Measurements from ENCODE around the gene NEDD9. TPM values are rescaled to one million over a fixed set of nuclear protein-coding genes. Genes with fewer than 3 reads are reported as not detected.

Gene NEDD9
- total and polyA plus RNA-seq, 2 of the 4 experiments (the other 2 are of a cell fraction): 7.6 to 16.5 TPM

DNA sequence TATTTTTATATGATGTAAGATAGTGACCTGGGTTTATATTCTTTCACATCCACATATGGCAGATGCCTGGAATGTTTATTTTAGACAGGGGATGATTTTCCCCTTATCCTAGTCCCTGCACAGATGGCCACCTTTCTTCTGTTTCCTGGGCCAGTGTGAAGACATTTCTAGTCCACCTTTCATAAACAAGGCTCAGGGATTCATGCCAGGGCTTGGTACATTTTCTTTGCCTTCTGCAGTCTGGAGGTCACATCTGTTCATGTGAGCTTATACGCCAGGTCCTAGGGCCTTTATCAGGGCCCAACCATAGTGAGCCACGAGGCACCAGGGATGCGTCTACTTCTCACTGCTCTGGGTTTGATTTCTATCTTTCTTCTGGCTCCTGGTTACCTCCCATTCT is 82.9 kb downstream of the NEDD9 start:
- Histone ChIP-seq H4K8ac (ENCODE audit: low read depth in 2 of 2, low read length in 2 of 2) (no peak overlapping the region), H2BK20ac (ENCODE audit: low read depth, low read length) (no peak overlapping the region), H3K14ac (replicated peaks; ENCODE audit: low read depth, low read length) (no peak overlapping the region), H3K4me3 (ENCODE audit: insufficient read depth, low read depth, low read length) (no peak overlapping the region), H3K23ac (ENCODE audit: low read depth, low read length) (no peak overlapping the region), H3K9ac (ENCODE audit: low read depth, low read length) (no peak overlapping the region), H2BK120ac (ENCODE audit: low read depth, low read length) (no peak overlapping the region), H2AK9ac (replicated peaks; ENCODE audit: low read depth, low read length, poor library complexity) (no peak overlapping the region), H2BK5ac (ENCODE audit: low read depth, low read length, poor library complexity, severe bottlenecking) (no peak overlapping the region), H3K9me3 (ENCODE audit: control insufficient read depth, insufficient read depth, low read length) (no peaks in the 10 kb centered on the region), H3K36me3 (ENCODE audit: control insufficient read depth, insufficient read depth, low read length) (no peaks in the 10 kb centered on the region), H2BK15ac (ENCODE audit: low read depth, low read length) (no peak overlapping the region), H2AFZ (replicated peaks; ENCODE audit: low read length, poor library complexity) (no peak overlapping the region), H3K27me3 (ENCODE audit: control insufficient read depth, insufficient read depth, low read length) (no peaks in the 10 kb centered on the region), H4K20me1 (ENCODE audit: insufficient read depth, low read length) (no peaks in the 10 kb centered on the region), H3K9me1 (ENCODE audit: insufficient read depth, low read length) (no peaks in the 10 kb centered on the region), H3K4me1 (ENCODE audit: control insufficient read depth, insufficient read depth, low read length) (peaks cover 3% of the 10 kb centered on the region), H3K56ac (ENCODE audit: extremely low read depth, insufficient read depth, low read length) (no peak overlapping the region), H2AK5ac (ENCODE audit: low read depth, low read length) (no peak overlapping the region), H3K79me1 (ENCODE audit: low read depth in 1 of 2, low read length in 2 of 2) (no peaks in the 10 kb centered on the region), H3K27ac (ENCODE audit: insufficient read depth, low read length) (no peak overlapping the region), H3K4me2 (ENCODE audit: low read depth, low read length) (no peak overlapping the region), H4K91ac (ENCODE audit: insufficient read depth, low read depth, low read length) (no peak overlapping the region), H3K18ac (ENCODE audit: low read depth, low read length) (no peak overlapping the region), H3K4ac (ENCODE audit: low read depth, low read length) (no peak overlapping the region), H4K5ac (ENCODE audit: low read depth, low read length) (no peak overlapping the region)
- BruUV-seq (replicated peaks): no TSS peak
- intact Hi-C loops (cut with micrococcal nuclease): no loop called here
- in situ Hi-C loops (cut with MboI; ENCODE audit: low sequenced_read_pairs): no loop called here
- WGBS, 2 experiments (ENCODE audit: extremely low coverage in 2 of 2, insufficient read length in 1 of 2): 100% methylated on average over 1 of the region's 3 CpGs; no CpG with 5 or more reads in 1 of the 2 experiments
- dilution Hi-C loops (cut with HindIII; ENCODE audit: low sequenced_read_pairs, unreplicated experiment): no loop called here
- ChIA-PET POLR2A (ENCODE audit: unreplicated experiment) (no interaction called here), CTCF (no interaction called here)
- no peak for DNase-seq
- ATAC-seq (ENCODE audit: low read depth): no peak
- no peak for TF ChIP-seq NFE2L2 (IDR thresholded peaks at IDR 0.05; ENCODE audit: low read depth, low read length)
- TF ChIP-seq RCOR1 (IDR thresholded peaks at IDR 0.05; ENCODE audit: insufficient replicate concordance, low read length): no peak
- TF ChIP-seq FOS (IDR thresholded peaks at IDR 0.05; ENCODE audit: low read depth, low read length): no peak
- TF ChIP-seq, protein P1, sequence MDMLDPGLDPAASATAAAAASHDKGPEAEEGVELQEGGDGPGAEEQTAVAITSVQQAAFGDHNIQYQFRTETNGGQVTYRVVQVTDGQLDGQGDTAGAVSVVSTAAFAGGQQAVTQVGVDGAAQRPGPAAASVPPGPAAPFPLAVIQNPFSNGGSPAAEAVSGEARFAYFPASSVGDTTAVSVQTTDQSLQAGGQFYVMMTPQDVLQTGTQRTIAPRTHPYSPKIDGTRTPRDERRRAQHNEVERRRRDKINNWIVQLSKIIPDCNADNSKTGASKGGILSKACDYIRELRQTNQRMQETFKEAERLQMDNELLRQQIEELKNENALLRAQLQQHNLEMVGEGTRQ (IDR thresholded peaks at IDR 0.05; ENCODE audit: low read depth, low read length): no peak
- no peak for TF ChIP-seq BHLHE40 (IDR thresholded peaks at IDR 0.05; ENCODE audit: low read depth, low read length)
- TF ChIP-seq RFX5 (IDR thresholded peaks at IDR 0.05; ENCODE audit: low read depth, low read length): no peak
- TF ChIP-seq MAFK (IDR thresholded peaks at IDR 0.05; ENCODE audit: low read depth, low read length): no peak
- no peak for TF ChIP-seq POLR2A (IDR thresholded peaks at IDR 0.05; ENCODE audit: low read depth, low read length)
- TF ChIP-seq CTCF (conservative IDR thresholded peaks at IDR 0.05; ENCODE audit: low read depth, low read length): no peak
- TF ChIP-seq CHD1 (IDR thresholded peaks at IDR 0.05; ENCODE audit: low read depth, low read length): no peak
- no peak for TF ChIP-seq CEBPB (IDR thresholded peaks at IDR 0.05; ENCODE audit: low read depth, low read length)
- TF ChIP-seq MXI1 (IDR thresholded peaks at IDR 0.05; ENCODE audit: borderline replicate concordance, low read depth, low read length): no peak
- no peak for TF ChIP-seq RAD21 (IDR thresholded peaks at IDR 0.05; ENCODE audit: low read length)
- no peak for TF ChIP-seq MAZ (IDR thresholded peaks at IDR 0.05; ENCODE audit: borderline replicate concordance, low read depth, low read length)
- TF ChIP-seq SMC3 (IDR thresholded peaks at IDR 0.05; ENCODE audit: low read depth, low read length): no peak
- TF ChIP-seq, protein P2, sequence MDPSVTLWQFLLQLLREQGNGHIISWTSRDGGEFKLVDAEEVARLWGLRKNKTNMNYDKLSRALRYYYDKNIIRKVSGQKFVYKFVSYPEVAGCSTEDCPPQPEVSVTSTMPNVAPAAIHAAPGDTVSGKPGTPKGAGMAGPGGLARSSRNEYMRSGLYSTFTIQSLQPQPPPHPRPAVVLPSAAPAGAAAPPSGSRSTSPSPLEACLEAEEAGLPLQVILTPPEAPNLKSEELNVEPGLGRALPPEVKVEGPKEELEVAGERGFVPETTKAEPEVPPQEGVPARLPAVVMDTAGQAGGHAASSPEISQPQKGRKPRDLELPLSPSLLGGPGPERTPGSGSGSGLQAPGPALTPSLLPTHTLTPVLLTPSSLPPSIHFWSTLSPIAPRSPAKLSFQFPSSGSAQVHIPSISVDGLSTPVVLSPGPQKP (IDR thresholded peaks at IDR 0.05; ENCODE audit: borderline replicate concordance, low read depth, low read length): no peak

All from IMR-90 (cell line).